NCI-H2081 (cell line): ENCODE measurements around the gene ANKRD11.
A peak's percentile ranks its signal among the peaks of the same experiment; 100 is the strongest.

ENCODE experiments used
- DNase-seq, 2 experiments: peaks; one replicate each; lab custom pipeline; 2025; lab: John Stamatoyannopoulos, UW

The ANKRD11 gene

GRCh38 chr16:89381788-89382187, 108.6 kb downstream of the ANKRD11 start:
- DNase-seq: no peak

DNA sequence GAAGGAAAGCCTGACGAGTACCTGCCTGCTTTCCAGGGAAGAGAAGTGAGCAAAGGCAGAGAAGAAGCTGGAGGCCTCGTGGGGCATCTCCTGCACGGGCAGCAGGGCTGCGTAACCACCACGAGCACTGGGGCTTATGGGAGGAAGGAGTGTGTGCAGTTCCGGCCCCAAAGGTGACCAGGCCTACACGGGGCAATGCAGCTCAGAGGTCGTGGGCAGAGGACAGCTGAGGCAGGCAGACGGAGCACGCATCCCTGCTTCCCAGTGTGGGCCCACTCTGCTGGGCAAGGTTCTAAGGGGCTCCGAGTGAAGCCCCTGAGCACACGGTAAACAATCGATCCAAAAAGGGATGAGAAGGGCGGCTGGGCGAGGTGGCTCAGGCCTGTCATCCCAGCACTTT, 109.7 kb downstream of the ANKRD11 start:
- DNase-seq: no peak

DNA sequence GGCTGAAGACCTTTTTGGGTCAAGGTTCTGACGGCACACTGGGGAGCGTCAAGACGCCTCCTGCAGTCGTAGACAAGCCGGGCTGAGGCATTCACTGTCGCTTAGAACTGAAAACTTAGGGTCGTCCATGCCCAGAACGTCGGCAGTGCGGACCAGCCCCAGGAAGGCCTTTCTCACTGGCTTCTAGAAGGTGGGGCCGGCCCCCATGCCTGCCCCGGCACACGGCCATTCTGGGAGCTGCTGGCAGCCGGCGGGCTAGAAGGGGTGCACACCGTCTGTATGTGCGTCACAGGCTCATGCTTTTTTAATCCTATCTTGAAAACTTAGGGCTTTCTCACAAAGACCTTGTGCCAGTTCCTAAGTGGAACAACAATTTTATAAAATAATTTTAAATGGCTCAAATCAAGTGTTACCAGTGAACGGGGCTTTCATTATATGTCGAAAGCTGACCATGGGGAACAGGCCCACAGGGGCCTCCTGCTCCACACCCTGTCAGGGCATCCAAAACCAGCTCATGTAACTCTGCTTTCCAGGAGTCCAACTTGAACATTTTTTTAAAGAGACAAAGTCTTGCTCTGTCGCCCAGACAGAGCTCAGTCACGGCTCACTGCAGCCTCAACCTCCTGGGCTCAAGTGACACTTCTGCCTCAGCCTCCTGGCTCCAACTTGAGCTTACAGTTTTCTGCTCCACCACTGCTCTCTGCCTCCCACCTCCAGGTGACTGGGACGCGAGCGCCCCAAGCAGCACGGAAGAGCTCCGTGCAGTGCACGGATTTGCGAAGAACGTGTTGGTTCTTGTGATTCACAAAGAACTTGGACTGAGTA, 111.2 kb downstream of the ANKRD11 start:
- DNase-seq: no peak

GRCh38 chr16:89377453-89377848, 112.9 kb downstream of the ANKRD11 start:
- DNase-seq: no peak

GRCh38 chr16:89376812-89377452, 113.4 kb downstream of the ANKRD11 start:
- no peak for DNase-seq

- no peak for DNase-seq
These were observed 114.7 kb downstream of the ANKRD11 start for GRCh38 chr16:89375686-89376085.

DNA sequence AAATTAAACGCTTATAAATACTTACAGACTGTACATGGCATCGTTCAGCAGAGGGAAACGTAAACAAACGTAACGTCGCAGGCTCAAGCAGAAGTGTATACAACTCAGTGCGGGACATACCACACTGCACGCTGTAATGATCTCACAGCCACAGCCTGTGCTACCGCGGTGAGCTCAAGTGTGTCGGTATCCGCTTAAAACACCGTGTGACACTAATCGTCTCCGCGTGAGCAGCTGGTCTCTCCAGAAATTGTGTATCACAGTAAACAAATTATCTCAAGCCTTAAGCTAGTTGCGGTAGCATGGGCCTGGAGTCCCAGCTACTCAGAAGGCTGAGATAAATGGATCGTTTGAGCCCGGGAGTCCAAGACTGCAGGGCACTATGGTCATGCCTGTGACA, 115.3 kb downstream of the ANKRD11 start:
- DNase-seq: peak; percentile 19 to 35

- no peak for DNase-seq
These were observed 115.9 kb downstream of the ANKRD11 start for GRCh38 chr16:89374393-89374960.

DNA sequence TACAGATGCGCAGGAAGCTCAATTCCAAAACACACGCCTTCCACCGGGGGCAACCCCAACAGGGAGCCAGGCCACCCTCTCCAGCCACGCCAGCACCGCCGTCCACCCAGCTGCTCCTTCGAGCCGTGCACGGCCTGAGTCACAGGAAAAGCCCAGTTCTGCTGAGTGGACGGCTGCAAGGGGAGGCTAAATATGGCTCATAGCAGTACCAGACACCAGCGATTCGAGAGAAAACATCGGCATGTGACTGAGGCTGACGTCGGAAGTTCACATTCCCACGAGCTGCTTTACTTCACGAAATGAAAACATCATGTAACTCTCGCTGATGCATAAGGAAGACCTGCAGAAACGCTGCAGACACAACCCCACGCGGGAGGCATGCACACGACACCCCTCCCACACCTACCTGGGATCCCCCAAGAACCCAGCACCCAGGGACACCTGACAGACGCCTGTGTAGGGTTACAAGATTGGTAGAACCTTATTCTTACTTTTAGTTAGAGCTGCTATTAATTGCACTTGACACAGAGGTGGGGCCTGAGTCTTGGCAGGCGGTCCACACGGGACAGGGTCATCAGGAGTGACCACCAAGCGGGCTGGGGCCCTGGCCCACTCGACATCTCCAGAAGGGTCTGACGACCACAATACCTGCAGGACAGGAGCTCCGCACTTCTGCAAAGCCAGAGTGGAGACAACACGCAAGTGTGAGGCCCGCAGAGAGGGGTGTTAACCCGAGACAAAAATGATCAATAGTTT, 116.8 kb downstream of the ANKRD11 start:
- no peak for DNase-seq

DNA sequence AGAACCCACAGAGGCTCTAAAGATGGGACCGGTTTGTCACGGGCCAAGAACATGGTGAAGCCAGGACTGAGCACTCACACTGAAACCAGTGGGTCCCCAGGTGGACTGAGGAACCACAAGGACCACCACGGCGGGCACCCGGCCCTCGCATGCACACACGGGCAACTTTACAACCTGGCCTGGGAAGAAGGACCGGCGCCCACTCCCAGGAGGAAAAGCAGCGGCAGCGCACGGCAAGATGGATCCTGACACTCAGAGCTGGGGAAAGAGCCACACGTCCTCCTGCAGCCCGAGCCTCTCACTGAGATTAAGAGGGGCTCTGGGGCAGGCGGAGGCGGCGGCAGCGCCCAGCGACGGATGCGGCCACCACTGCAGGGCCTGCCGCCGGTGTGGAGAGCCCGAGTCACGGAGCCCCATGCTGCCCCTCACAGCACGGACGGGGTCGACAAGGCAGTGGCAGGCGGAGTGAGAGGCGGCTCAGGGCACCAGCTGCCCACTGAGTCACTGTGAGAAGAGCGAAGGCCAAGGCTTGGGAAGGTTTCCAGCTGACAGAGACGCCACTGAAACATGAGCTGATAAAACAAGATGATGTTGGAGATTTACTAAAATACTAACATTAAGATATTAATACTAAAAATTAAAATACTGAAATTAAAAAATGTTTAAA, 118.3 kb downstream of the ANKRD11 start:
- no peak for DNase-seq

DNA sequence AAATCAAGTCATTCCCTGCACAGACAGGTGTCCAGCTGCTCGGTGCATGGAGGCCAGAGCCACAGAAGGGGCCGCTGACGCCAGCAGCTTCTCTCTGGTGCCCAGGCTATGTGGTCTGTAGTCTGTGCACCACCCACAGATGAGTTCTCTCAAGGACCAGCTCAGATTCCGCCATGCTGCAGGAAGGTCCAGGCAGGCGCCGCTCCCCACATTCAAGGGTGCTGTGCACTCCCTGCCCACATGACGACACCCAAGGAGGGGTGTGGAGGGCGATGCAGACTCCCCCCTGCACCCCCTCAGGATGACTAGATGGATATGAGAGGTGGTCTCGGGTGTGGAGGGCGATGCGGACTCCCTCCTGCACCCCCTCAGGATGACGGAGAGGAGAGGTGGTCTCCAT, 119.0 kb downstream of the ANKRD11 start:
- DNase-seq: no peak

- DNase-seq: no peak
These were observed 119.8 kb downstream of the ANKRD11 start for GRCh38 chr16:89370601-89371000.

DNA sequence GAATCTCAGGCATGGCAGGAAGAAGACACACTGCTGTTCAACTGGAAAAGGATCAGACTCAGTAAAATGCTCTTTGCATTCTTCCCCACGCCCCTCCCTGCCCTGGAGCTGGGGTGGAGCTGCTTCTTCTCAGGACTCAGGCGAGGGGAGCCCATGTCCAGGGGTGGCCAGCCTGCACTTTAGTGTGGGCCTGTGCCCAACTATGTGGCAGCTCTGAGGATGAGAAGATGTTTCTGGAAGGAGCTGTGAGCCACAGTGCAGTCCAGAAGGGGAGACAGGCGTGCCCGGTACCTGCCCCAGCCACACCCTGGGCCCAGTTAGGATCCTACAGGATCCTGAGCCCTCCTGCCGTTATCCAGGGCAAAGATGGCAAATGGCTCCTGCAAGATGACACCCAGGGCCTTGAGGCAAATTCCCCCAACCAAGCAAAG, 120.3 kb downstream of the ANKRD11 start:
- DNase-seq: no peak

- DNase-seq: no peak
These were observed 121.0 kb downstream of the ANKRD11 start for GRCh38 chr16:89369266-89369895.

- no peak for DNase-seq
These were observed 121.6 kb downstream of the ANKRD11 start for GRCh38 chr16:89368604-89369249.

- no peak for DNase-seq
These were observed 122.8 kb downstream of the ANKRD11 start for GRCh38 chr16:89367538-89367915.

DNA sequence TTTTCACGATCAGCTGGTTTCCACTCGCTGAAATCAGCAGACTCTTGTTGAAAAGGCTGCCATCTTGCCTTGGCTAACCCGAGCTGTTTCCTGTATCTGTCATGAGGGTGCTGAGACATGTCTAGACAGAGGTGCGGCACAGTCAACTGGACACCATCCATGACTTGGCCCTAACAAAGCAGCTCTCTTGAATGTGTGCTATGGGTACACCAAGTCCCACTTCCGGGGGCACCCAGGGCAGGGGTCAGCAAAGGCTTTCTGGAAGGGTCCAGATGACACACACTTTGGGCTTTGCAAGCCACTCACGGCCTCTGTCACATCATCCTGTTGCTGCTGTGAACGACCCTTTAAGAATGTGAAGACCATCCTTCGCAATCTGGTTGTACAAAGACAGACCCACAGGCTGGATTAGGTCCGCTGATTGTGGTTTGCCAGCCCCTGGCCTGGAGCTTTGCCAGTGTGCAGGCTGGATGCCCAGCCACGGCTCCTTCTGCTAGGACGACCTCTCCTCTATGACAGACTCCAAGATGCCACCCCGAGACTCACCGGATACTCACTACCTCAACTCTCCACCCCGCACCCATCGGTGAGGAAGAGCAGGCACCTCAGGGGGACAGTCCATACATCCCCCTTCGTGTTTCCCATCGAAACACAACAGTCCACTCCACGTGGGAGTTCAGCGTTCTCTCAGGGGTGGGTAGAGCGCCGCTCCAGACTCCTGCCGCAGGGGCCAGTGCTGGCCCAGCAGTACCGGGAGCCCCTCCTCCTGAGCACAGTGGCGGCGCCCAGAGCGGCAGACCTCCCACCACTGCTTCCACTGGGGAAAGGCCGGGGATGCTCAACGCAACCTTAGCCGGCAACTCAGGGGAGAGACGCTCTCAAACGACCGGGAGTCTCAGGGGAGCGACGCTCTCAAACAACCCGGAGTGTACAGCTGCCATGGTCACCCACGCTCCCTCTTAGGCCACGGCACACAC, 123.5 kb downstream of the ANKRD11 start:
- no peak for DNase-seq

- DNase-seq: no peak
These were observed 124.4 kb downstream of the ANKRD11 start for GRCh38 chr16:89365996-89366395.

GRCh38 chr16:89365044-89365467, 125.3 kb downstream of the ANKRD11 start:
- no peak for DNase-seq

- DNase-seq: no peak
These were observed 125.8 kb downstream of the ANKRD11 start for GRCh38 chr16:89364606-89365005.
